NCI-H2171 treated with DMSO at 0.1 percent for 48 hours (cell line): ENCODE measurements around the gene ZNF24.

Experiments used
- DNase-seq: peaks from one replicate; lab custom pipeline; 2025; lab: John Stamatoyannopoulos, UW

ZNF24 gene

DNA sequence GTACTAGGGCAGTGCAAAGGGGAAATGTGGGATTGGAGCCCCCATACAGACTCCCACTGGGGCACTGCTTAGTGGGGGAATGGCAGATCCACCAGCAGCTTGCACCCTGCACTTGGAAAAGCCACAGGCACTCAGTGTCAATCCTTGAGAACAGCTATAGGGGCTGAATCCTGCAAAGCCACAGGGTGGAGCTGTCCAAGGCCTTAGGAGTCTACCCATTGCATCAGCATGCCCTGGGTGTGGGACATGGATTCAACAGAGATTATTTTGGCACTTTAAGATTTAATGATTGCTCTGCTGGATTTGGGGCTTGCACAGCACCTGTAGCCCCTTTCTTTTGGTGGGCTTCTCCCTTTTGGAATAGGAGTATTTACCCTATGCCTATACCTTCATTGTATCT is 8.6 kb upstream of the ZNF24 start:
- DNase-seq: no peak

DNA sequence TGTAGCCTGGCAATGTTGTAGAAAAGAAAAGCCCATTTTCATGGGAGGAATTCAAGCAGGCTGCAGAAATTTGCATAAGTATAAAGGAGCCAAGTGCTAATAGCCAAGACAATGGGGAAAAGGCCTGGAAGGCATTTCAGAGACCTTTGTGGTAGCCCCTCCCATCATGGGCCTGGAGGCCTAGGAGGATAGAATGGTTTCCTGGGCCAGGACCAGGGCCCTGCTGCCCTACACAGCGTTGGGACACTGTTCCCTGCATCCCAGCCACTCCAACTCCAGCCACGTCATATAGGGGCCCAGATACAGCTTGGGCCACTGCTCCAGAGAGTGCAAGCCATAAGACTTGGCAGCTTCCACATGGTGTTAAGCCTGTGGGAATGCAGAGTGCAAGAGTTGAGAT is 8.1 kb upstream of the ZNF24 start:
- DNase-seq: no peak

DNA sequence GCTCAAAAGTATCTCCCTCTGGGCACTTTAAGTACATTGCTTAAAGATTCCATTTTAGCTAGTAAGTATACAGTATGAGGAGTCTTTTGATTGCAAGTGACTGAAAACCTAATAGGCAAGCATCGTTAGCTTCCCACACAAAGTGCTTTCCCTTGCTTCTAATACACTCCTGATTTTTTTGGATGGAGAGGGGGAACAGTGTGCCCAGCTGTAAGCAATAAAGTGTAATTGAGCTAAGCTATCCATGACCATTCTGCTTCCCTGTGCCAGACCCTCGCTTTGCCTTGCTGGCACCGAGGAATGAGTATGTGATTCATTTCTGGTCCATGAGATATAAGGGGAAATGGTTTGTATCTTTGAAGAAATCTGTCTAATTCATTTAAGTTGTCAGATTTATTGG is 3.8 kb upstream of the ZNF24 start:
- no peak for DNase-seq

DNA sequence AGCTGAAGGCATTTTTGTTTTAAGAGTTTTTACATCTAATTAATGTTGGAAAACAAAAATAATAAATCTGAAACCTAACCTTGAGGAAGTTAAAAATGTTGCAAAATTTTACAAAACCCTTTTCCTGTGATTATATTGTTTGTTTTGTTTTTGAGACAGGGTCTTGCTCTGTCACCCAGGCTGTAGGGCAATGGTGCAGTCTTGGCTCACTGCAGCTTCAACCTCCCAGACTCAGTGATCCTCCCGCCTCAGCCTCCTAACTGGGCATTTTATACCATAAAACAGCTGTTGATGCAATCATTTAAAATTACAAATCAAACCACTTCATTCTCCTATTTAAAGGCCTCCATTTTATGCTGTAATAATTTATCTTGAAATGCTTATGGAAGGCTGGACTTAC is 1.7 kb upstream of the ZNF24 start:
- no peak for DNase-seq

DNA sequence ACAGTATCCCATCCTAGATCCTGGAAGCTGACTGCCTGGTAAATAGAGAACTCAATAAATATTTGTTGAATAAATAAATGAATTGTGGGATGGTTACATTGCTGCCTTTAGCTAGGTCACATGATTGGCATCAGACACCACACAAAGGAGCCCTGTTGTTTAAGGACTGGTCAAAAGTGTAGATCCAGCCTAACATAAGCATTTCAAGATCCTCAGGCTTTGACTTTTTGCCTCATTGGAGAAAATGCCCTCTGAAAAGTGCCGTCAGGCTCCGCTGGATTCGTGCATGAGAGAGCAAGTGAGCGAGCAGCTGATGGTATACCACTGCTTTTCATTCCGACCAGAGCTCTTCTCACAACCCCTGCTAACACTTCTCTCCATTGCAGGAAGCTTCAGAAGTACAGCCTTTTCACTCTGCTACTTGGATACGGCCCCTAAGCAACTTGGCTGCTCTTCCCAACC is 1.3 kb upstream of the ZNF24 start:
- no peak for DNase-seq

DNA sequence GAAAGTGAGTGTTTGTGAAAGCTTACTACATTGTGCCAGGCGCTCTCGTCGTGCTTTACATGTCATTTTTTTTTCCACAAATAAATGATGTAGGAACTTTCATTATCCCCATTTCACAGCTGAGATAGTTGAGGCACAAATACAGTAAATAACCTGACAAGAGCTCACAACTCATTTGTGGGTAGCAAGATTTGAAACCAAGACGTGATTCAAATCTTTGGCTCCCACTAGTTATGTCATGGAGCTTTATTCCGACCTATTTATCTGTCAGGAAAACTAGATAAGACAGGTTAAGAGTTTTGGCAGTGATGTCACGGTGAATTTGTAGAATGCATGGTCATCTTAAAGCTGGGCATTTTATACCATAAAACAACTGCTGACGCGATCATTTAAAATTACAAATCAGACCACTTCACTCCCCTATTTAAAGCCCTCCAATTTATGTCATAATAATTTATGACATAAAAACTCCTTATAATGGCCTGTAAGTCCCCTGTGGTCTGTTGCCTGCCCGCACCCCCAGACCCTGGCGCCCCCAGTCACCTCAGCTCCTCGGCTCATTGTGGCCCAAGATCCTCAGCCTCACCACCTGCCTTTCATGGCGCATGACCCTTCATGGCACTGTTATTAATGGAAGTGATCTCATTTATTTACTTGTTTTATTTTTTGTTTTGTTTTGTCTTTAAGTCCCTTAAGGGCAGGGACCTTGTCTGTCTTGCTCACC is 678 bp upstream of the ZNF24 start:
- no peak for DNase-seq

DNA sequence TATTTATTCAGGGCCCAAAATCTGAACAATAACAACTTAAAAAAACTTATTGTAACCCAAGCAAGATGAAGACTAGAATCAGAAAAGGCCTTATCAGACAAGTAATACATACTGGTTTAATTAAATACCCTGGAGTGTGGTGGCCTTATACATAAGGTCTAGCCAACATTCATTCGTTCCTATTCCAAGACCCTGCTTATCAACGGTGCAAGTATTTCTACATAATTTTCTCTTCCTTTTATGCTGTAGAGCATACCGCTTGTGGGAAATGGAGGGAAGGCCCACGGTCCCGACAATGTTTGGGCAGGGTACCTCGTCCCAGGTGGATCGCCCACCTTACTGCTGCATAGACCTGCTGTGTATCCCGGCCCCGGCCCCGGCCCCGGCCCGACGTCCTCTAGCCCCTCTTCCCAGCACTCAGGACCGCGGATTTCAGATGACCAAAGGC is 708 bp downstream of the ZNF24 start:
- DNase-seq: no peak

DNA sequence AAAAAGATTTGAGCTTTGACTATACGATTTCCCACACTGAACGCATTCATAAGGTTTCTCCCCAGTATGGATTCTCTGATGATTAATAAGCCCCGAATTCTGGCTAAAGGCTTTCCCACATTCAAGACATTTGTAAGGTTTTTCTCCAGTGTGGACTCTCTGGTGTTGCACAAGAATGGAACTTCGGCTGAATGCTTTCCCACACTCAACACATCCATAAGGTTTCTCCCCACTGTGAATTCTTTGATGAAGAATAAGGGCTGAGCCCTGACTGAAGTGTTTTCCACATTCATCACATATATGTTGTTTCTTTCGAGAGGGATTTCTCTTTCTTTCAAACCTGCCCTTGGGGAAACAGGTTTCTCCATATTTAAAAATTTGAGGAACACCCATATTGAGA is 6.9 kb downstream of the ZNF24 start:
- DNase-seq: no peak

DNA sequence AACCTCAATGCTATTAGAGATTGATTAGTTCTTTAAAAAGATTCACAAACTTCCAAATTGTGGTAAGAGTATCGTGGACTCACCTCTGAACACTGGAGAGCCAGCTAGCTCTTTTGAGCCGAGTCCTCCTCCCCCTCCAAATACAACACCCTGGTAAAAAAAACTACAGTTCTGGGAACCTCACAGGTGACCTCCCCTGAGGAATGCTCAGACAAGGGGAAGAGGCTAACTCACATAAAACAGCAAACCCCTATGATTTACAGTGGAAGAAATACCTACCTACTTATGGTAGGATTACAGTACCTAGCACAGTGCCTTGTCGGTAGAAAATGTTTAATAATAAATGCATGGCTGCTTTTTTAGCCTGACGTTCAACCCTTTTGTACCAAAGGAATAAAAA is 8.4 kb downstream of the ZNF24 start:
- peak; percentile 90 for DNase-seq

DNA sequence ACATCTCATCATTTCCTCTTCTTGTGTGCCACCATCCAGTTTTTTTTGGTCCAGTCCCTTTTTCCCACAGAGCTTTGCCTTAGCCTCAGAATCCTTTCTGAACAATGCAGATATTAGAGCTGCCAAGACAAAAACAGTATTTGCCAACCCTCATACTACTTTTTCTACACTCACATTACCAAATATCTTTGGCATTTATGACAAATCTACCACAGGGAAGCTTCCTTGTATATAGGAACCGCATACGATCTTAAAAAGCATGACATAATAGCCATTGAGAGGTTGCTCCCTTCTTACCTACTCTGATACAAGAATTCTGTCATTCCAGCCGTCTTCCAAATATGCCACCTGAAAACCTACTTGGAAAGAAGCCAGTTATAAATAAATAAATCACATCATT is 9.4 kb downstream of the ZNF24 start:
- DNase-seq: no peak

DNA sequence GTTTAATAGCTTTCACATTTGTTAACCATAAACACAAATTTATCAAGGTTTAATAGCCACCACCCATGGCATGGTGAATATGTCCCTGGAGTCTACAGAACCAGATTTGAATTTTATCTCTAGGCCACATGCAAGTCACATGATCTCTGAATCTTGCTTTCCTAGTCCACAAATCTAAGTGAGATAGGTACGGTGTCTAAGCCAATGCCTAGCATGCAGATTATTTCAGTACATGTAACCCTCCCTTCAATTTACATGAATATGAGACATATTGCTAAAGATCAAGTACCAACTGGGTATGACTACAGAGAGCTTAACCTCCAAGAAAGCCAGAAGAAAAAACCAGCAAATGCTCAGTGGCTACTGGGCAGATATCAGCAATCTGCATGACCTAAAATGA is 10.0 kb downstream of the ZNF24 start:
- no peak for DNase-seq

DNA sequence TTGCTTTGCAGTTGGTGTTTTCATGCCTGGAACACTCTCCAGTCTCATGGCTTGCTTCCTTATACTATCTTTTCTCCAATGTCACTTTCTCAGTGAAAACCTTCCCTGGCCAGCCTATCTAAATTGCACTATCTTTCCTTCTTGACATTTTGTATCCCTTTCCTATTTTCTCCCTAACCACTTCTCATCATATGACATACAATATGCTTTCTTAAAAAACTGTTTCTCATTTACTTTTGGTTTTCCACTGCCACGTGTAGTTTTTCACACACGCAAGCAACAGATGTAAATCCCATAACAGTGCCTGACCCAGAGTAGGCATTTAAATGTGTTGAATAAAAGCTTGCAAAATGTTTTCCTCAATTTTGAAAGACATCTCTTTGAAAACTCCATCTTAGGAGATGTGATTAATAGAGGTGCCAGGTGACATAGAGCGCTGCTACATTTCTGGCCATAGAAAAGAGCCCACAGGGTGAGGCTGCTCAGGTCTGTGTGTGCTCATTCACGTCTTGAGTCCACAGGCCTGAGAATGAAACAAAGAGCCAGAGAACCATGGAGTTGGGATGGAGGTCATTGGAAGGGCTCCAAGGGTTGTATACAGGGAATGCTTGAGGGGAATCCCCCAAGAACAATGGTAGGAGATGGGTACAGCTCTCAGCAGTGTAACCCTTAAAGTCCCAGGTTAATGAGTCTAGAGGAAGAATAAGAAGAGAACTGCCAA is 12.7 kb downstream of the ZNF24 start:
- no peak for DNase-seq

DNA sequence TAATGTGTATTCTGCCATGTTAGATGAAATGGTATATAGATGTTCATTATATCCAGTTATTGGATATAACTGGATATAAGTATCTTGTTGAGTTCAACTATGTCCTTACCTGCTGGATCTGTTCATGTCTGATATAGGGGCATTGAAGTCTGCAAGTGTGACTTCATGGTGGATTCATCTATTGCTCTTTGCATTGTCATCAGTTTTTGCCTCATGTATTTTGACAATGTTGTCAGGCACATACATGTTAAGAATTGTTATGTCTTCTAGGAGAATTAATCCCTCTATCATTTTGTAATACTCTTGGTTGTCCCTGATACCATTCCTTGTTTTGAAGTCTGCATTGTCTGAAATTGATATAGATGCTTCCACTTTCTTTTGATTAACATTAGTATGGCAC is 15.4 kb downstream of the ZNF24 start:
- DNase-seq: no peak

DNA sequence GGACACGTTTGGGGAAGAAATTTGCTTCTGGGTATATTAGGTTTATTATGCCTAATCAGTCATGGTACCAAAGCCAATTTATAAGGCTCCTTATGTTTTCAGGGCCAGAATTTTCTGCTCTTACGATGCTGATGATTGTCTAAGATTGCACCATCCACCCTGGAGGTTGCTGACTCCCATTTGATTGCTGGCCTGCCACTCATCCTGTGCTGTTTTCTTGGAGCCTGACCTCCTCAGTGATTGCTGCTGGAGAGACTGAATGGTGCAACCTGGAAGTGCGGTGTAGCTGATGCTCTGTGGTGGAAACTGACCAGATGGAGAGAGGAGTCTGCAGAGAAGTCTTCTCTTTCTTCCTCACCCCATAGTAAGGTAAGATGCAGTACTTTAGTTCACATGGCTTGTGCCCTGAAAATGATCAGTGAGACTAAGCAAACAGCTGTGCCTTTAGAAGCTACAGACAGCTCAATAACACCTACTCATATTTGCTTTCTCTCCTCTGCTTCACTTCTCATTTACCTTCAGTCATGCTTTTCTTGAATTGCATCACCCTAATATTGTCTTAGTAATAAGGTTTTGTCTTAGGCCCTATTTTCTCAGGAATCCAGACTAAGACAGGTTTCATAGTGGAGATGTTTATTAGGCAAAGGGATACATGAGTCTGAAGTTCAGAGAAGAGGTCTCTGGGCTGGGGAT is 17.4 kb downstream of the ZNF24 start:
- DNase-seq: no peak

DNA sequence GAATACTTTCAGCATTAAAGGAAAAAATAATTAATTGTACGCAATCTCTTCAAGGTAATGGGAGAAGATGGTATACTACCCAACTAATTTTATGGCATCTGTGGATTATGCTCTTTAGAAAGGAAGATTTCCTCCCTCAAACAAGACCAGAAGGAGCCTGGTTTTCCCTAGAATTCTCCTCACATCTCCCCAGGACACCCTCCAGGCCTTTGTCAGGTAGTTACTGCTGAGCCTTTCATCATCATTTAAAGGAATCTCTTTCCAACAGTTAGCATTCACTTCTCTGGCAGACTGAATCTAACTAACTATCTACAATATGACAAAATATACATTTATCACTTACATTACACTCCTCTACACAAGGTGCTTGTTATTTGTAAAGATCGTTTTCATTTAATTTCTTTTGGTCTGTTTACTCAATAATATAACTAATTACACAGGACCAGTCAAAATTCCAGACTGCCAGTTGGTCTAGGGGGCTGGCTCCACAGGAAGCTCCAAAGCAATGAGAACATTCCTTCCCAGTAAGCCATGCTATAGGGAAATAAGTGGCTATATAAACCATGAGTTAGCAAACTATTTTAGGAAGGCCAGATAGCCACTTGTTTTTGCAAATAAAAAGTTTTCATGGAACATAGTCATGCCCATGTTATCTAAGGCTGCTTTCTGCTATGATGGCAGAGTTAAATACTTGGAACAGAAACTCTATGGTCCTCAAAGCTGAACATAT is 19.1 kb downstream of the ZNF24 start:
- no peak for DNase-seq

DNA sequence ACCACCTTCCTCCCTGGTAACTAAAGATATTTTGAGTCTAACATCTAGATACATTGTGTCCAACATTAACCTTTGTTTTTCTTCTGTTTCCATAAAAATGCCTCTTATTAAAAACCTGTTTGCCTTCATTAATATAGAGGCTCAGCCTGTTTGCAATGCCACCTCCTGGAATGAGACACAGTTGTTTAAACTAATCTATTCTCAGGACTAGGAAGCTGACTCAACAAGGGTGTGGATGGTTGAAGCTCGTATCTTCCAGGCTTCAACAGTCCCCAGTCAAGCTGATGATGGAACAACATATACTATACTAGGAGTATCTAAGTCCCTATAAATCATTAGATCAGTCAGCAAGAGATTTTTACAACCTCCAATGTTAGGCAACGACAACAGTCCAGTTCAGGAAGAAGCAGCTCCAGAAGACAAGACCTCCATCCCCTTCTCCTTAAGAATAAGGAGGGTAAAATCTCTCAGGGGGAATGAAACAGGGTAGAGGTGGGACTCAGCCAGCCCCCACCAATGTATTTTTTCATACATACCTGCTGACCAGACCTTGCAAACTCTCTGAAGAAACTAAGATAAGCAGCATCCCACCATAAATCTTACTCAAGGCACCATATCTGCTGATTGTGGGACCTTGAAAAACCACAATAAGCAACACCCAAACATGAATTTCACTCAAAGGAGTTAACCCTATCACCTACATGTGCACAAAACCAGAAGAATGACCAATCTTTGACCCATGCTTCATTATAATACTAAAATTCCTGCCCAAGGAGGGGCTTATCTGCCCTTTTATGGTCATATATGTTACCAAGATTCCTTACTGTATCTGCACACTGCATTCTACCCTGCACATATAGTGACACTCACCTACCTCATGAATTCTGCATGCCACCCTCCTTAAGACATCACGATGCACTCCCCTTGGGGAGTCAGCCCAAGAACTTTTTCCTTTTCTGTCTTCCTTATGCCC is 21.4 kb downstream of the ZNF24 start:
- no peak for DNase-seq

DNA sequence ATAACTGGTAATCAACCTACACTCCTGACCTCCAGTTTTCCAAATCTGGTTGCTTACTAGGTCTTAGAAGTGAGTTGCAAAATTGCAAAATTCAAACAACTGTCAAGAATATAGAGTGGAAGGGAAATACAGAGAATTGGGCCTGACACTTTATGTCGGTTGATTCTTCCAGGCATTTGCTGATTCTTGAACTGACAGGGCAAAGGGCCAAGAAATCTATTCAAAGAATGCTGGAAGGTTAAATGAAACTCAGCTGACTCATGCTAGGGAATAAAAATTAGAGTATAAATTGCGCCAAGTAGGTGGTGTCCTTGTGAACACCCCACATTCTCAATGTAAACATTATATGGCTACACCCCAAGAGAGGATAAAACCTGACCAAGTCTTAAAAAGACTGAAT is 32.7 kb downstream of the ZNF24 start:
- DNase-seq: no peak

DNA sequence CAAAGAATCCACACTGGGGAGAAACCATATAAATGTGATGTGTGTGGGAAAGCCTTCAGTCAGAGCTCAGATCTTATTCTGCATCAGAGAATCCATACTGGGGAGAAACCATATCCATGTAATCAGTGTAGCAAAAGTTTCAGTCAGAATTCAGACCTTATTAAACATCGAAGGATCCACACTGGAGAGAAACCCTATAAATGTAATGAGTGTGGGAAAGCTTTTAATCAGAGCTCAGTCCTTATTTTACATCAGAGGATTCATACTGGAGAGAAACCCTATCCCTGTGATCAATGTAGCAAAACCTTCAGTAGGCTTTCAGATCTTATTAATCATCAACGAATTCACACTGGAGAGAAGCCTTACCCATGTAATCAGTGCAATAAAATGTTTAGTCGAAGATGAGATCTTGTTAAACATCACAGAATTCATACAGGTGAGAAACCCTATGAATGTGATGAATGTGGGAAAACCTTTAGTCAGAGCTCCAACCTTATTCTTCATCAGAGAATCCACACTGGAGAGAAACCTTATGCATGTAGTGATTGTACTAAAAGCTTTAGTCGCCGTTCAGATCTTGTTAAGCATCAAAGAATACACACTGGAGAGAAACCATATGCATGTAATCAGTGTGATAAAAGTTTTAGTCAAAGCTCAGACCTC is 37.5 kb downstream of the ZNF24 start:
- no peak for DNase-seq

DNA sequence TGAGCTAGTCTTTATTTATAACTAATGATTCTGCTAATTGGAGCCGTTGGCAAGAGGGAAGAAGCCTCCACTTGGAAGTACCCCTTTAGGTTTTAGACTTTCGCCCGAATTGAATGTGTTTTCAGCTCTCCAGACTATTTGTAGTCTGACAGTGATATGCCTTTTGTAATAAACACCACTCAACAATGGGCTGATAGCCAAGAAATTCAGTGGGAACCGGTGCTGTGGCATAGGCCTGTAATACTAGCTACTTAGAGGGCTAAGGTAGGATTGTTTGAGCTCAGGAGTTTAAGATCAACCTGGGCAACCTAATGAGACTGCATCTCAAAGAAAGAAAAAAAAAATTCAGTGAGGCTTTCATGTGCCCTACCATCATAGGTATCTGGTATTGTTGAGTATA is 40.6 kb downstream of the ZNF24 start:
- DNase-seq: no peak

DNA sequence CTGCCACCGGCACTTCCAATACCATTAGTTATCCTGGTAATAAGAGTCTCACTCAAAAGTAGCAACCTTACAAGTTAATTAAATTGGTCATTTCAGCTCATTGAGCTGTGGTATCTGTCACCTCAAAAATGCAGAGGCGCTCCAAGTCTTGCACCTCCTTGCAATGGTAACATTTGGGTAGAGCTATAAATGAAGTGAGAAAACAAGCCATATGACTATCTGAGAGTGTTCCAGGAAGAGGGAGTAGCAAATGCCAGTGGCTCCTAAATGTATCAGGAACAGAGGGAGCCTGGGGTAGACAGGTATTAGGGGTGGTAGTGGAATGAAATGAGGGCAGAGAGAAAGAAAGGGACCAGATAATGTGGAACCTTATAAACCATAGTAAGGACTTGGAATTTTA is 48.2 kb downstream of the ZNF24 start:
- no peak for DNase-seq

DNA sequence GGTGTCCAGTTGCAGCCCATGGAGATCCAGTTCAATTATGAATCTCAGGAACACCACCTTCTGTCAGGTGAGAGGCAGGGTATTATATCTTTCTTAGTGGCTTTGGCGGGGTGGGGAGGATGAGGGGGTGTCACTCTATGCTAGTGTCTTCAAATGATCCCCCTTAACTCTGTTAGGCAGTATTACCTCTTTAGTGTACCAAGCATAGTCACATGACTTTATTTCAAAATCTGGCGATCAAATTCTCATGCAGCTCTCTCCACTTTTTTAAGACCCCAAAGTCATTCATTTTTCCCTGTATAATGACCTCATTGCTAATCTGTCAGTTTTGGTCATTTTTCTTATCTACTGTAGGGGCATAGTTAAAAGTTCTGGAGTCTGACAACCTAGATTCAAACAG is 53.1 kb downstream of the ZNF24 start:
- no peak for DNase-seq
